ENCODE measurements around the gene TGFBR2. TPM values are rescaled to one million over a fixed set of nuclear protein-coding genes. Genes with fewer than 3 reads are reported as not detected.
A peak's percentile ranks its signal among the peaks of the same experiment; 100 is the strongest.

TGFBR2 gene
- total and polyA plus RNA-seq, 3 experiments from 2014 or later, result 55.3 to 108 (median 56.3) TPM

DNA sequence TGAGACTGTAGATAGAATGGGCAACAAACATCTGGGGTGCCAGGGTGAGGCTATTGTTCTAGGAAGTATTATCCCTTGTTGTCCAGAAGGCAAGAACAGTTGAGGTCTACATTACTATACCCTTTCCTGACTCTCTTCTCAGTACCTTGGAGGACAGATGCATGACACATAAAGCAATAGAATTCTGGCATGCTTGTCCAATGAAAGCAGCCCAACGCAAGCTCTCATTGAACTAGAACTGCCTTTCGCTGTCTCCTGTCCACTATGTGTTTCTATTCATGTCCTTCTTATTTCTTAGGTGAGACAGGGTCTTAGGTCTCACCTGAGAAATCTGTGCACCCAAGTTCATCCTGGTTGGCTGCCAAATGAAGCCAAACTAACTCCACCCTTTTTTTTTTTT, 68.6 kb downstream of the TGFBR2 start:
- peak overlapping the region in 1 of 7 donors; percentile 0 for H3K4me3 Mint-ChIP-seq
- Histone ChIP-seq H3K4me3 (ENCODE audit: low read length) (no peak overlapping the region), H3K4me1 (ENCODE audit: insufficient read depth, low read length) (peaks cover 60% of the 10 kb centered on the region)

DNA sequence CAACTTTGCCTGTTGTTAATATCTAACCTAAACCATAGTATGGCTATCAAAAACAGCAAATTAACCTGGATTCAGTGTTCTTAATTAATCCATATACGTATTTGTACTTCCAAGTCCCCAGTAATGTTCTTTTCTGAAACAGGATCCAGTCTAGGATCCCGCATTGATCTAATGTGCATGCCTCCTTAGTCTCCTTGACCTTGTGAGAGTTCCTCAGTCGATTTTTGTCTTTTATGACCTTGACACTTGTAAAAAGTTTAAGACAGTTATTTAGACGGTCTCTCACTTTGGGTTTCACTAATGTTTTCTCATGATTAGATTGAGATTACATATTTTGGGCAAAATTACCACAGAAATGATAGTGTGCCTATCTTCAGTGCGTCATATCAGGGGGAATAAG, 69.4 kb downstream of the TGFBR2 start:
- H3K4me1 ChIP-seq (ENCODE audit: insufficient read depth, low read length), result peaks cover 58% of the 10 kb centered on the region
- no peak overlapping the region for H3K27ac ChIP-seq (ENCODE audit: low read depth, low read length)
- Mint-ChIP-seq H3K27me3 (no peaks in the 10 kb centered on the region), H3K27ac (peak overlapping the region in 3 of 8 donors; percentile 40 to 68 (median 62)), H3K4me1 (peaks cover 81 to 96% (median 93%) of the 10 kb centered on the region in 3 donors), H3K4me3 (no peak overlapping the region), H3K36me3 (peaks cover 43 to 98% (median 68%) of the 10 kb centered on the region in 3 donors), H3K9me3 (no peaks in the 10 kb centered on the region)
- no peak for DNase-seq
- H3K9me3 ChIP-seq (ENCODE audit: low read length), result no peaks in the 10 kb centered on the region
- H3K36me3 ChIP-seq (ENCODE audit: insufficient read depth, low read length), result peaks cover 47% of the 10 kb centered on the region
- CTCF ChIA-PET, result no interaction called here
- H3K27me3 ChIP-seq (ENCODE audit: insufficient read depth, low read length, poor library complexity, severe bottlenecking), result no peaks in the 10 kb centered on the region
- POLR2A ChIA-PET, result no interaction called here
- H3K4me3 ChIP-seq (ENCODE audit: low read length), result no peak overlapping the region

More for the DNA sequence above, 68.6 kb downstream of the TGFBR2 start:
- POLR2A ChIA-PET, result no interaction called here
- Histone ChIP-seq H3K36me3 (ENCODE audit: insufficient read depth, low read length) (peaks cover 54% of the 10 kb centered on the region), H3K27ac (ENCODE audit: low read depth, low read length) (no peak overlapping the region), H3K27me3 (ENCODE audit: insufficient read depth, low read length, poor library complexity, severe bottlenecking) (no peaks in the 10 kb centered on the region), H3K9me3 (ENCODE audit: low read length) (no peaks in the 10 kb centered on the region)
- Mint-ChIP-seq H3K27me3 (no peaks in the 10 kb centered on the region), H3K4me1 (peaks cover 77 to 96% (median 93%) of the 10 kb centered on the region in 3 donors), H3K27ac (peak overlapping the region; percentile 4 to 79 (median 49)), H3K9me3 (no peaks in the 10 kb centered on the region), H3K36me3 (peaks cover 45 to 99% (median 70%) of the 10 kb centered on the region in 3 donors)
- CTCF ChIA-PET, result no interaction called here
- DNase-seq, result no peak

DNA sequence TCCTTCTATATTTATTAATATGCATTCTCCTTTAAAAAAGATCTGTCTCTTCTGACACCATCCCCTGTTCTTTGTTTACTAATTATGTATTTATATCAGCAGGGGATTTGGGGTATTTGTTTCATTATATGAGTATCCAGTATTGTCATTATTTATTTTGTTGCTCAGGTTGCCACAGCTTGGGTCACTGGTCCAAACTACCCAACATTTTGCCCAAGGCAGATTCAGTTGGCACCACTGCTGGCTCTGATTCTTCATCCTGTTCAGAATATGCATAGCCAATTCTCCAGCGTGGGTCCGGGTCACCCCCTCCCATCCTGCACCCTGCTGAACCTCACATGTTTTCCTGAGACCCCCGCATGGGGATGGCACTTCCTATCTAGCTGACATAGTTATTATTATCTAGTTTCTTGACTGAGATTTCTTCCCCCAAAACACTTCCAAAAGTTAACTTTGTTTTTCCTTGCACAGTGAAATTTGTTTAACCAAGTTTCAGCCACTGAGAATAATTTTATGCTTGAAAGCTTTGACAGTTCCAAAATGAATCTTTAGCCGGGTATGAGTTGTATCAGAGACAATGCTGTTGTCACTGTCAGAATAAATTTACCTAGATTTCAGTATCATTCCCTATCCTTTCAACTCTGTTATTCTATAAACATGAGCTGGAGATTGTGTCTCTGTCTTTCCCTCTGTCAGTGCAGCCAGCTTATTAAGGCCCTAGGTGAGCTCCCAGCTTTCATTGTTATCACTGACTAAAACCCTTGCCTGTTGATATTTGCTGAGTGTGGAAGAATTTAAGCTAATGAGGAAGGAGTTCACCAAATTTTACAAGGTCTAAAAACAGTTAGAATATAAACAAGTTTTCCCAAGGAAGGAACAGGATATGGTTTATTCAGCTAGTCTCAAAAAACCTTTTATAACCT, 70.3 kb downstream of the TGFBR2 start:
- no peak overlapping the region for H3K27ac ChIP-seq (ENCODE audit: low read depth, low read length)
- peaks cover 37 to 98% (median 62%) of the 10 kb centered on the region in 3 donors for H3K36me3 Mint-ChIP-seq
- ChIA-PET CTCF (interaction anchor here (1.1 to 2.5 kb wide), 5 partner anchors 15 to 322 kb away, joined by 3 to 6 read pairs (median 3); no protein-coding TSS in a partner anchor), POLR2A (no interaction called here)
- no peak overlapping the region for H3K4me3 ChIP-seq (ENCODE audit: low read length)
- H3K27me3 Mint-ChIP-seq, result no peaks in the 10 kb centered on the region
- peak overlapping the region in 1 of 7 donors; percentile 11 for H3K4me3 Mint-ChIP-seq
- no peaks in the 10 kb centered on the region for H3K9me3 ChIP-seq (ENCODE audit: low read length)
- DNase-seq, result no peak
- H3K36me3 ChIP-seq (ENCODE audit: insufficient read depth, low read length), result peaks cover 44% of the 10 kb centered on the region
- peaks cover 66% of the 10 kb centered on the region for H3K4me1 ChIP-seq (ENCODE audit: insufficient read depth, low read length)
- H3K9me3 Mint-ChIP-seq, result peaks cover 0 to 1% (median 0%) of the 10 kb centered on the region in 5 donors
- H3K27me3 ChIP-seq (ENCODE audit: insufficient read depth, low read length, poor library complexity, severe bottlenecking), result no peaks in the 10 kb centered on the region
- H3K27ac Mint-ChIP-seq, result peak overlapping the region in 7 of 8 donors; percentile 7 to 79 (median 42)
- peaks cover 82 to 96% (median 93%) of the 10 kb centered on the region in 3 donors for H3K4me1 Mint-ChIP-seq

DNA sequence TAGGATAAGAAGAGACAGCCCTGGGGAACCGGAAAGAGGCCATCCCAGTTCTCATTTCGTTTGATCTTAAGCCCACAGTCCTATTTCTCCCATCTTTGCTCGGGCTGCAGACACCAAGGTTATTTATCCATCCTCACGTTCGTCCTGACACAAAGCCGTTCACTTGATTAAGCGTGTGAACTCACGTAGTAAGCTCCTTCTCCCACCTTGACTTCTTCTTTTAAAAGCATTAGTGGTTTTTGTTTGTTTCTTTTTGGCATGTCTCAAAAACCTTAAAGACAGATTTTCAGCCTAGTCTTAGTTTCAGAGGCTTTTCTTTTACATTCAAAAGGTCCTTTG, 70.9 kb downstream of the TGFBR2 start:
- POLR2A ChIA-PET, result no interaction called here
- H3K9me3 Mint-ChIP-seq, result peaks cover 0 to 1% (median 0%) of the 10 kb centered on the region in 5 donors
- H3K27ac ChIP-seq (ENCODE audit: low read depth, low read length), result no peak overlapping the region
- H3K4me1 Mint-ChIP-seq, result peaks cover 84 to 96% (median 93%) of the 10 kb centered on the region in 3 donors
- no peaks in the 10 kb centered on the region for H3K27me3 Mint-ChIP-seq
- H3K4me3 Mint-ChIP-seq, result peak overlapping the region in 1 of 7 donors; percentile 37
- H3K9me3 ChIP-seq (ENCODE audit: low read length), result no peaks in the 10 kb centered on the region
- CTCF ChIA-PET, result interaction anchor here (1.1 to 2.5 kb wide), 5 partner anchors 14 to 323 kb away, joined by 3 to 6 read pairs (median 3); no protein-coding TSS in a partner anchor
- H3K27me3 ChIP-seq (ENCODE audit: insufficient read depth, low read length, poor library complexity, severe bottlenecking), result no peaks in the 10 kb centered on the region
- peaks cover 69% of the 10 kb centered on the region for H3K4me1 ChIP-seq (ENCODE audit: insufficient read depth, low read length)
- H3K4me3 ChIP-seq (ENCODE audit: low read length), result no peak overlapping the region
- no peak for DNase-seq
- peaks cover 30 to 98% (median 63%) of the 10 kb centered on the region in 3 donors for H3K36me3 Mint-ChIP-seq
- peak overlapping the region in 5 of 8 donors; percentile 15 to 79 (median 64) for H3K27ac Mint-ChIP-seq
- peaks cover 37% of the 10 kb centered on the region for H3K36me3 ChIP-seq (ENCODE audit: insufficient read depth, low read length)

DNA sequence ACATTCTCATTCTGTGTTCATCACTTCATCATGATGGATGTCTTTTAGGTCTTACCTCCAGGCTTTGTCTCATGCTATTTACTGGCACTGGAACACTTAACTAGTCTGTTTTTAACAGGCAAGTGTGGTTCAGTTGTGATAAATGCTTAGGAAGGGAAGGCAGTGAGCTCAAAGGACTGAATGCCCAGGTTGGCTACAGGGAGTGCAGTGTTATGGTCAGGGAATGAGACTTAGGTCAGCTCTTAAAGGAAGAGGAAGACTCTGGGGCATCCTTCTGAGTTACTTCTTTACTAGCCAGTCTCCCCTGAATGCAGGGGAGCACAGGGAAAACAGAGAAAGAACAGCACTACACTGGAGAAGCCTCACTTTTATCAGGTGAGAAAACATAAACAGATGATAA, 72.6 kb downstream of the TGFBR2 start:
- Mint-ChIP-seq H3K27ac (peak overlapping the region; percentile 1 to 84 (median 73)), H3K36me3 (peaks cover 25 to 97% (median 57%) of the 10 kb centered on the region in 3 donors), H3K9me3 (peaks cover 0 to 1% (median 0%) of the 10 kb centered on the region in 5 donors), H3K4me3 (peak overlapping the region in 3 of 7 donors; percentile 6 to 11 (median 9)), H3K27me3 (no peaks in the 10 kb centered on the region), H3K4me1 (peaks cover 80 to 94% (median 93%) of the 10 kb centered on the region in 3 donors)
- Histone ChIP-seq H3K9me3 (ENCODE audit: low read length) (no peaks in the 10 kb centered on the region), H3K27me3 (ENCODE audit: insufficient read depth, low read length, poor library complexity, severe bottlenecking) (no peaks in the 10 kb centered on the region), H3K4me1 (ENCODE audit: insufficient read depth, low read length) (peaks cover 71% of the 10 kb centered on the region), H3K27ac (ENCODE audit: low read depth, low read length) (no peak overlapping the region), H3K4me3 (ENCODE audit: low read length) (no peak overlapping the region), H3K36me3 (ENCODE audit: insufficient read depth, low read length) (peaks cover 33% of the 10 kb centered on the region)
- CTCF ChIA-PET, result interaction anchor here (0.7 to 1.7 kb wide), 4 partner anchors 15 to 64 kb away, joined by 3 to 4 read pairs (median 4); no protein-coding TSS in a partner anchor
- DNase-seq, result no peak
- POLR2A ChIA-PET, result interaction anchor here (0.5 kb wide), 1 partner anchor 18 kb away, joined by 5 read pairs; no protein-coding TSS in a partner anchor

DNA sequence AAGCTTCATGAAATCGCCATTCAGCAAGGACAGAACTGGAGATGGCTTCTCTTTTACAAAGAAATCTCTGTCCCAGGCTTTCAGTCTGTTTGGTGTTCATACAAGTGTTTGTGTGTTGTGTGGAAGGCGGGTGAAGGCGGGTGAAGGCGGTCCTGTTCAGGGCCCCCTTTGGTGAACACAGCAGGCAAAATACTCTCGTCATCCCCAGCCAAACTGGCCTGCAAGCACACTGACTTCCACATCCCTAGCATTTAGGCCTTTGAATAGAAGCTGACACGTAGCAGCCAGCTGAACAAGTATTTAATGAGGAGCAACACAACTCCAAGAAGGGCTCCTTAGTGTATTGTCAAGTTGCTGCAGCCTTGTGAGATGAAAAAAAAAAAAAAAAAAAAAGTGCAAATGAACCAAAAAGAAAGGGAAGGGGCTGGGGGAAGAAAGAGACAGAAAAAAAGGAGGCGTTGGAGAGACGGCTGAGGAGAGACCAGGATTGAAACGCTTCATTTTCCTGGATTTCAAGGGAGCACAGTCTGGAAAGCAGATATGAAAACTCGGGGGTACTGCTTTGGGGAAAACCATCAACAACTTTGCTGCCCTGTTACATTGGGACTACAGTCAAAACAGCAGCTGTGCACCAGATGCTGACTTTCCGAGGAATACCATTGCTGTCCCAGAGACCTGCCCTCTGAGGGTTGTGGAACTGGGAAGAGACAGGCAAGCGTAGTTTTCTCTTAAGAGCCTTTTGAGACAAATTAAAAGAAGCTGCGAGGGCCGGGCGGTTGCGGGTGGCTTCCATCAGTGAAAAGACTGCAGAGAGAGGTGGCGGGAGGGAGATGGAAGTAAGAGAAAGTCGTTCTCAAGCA, 74.6 kb downstream of the TGFBR2 start:
- DNase-seq, result peak in 1 of 5 donors; percentile 37
- H3K4me3 ChIP-seq (ENCODE audit: low read length), result no peak overlapping the region
- no peaks in the 10 kb centered on the region for H3K9me3 ChIP-seq (ENCODE audit: low read length)
- peaks cover 79 to 94% (median 94%) of the 10 kb centered on the region in 3 donors for H3K4me1 Mint-ChIP-seq
- H3K4me3 Mint-ChIP-seq, result peak overlapping the region in 4 of 7 donors; percentile 38 to 80 (median 60)
- H3K27me3 Mint-ChIP-seq, result no peaks in the 10 kb centered on the region
- peaks cover 0 to 1% (median 0%) of the 10 kb centered on the region in 5 donors for H3K9me3 Mint-ChIP-seq
- no peak overlapping the region for H3K27ac ChIP-seq (ENCODE audit: low read depth, low read length)
- no peaks in the 10 kb centered on the region for H3K27me3 ChIP-seq (ENCODE audit: insufficient read depth, low read length, poor library complexity, severe bottlenecking)
- CTCF ChIA-PET, result no interaction called here
- peaks cover 26 to 95% (median 44%) of the 10 kb centered on the region in 3 donors for H3K36me3 Mint-ChIP-seq
- POLR2A ChIA-PET, result interaction anchor here (0.5 to 0.6 kb wide), 3 partner anchors 37 to 61 kb away, joined by 3 to 5 read pairs (median 3); no protein-coding TSS in a partner anchor
- H3K27ac Mint-ChIP-seq, result peak overlapping the region; percentile 51 to 91 (median 74)
- peaks cover 84% of the 10 kb centered on the region for H3K4me1 ChIP-seq (ENCODE audit: insufficient read depth, low read length)
- peaks cover 24% of the 10 kb centered on the region for H3K36me3 ChIP-seq (ENCODE audit: insufficient read depth, low read length)

DNA sequence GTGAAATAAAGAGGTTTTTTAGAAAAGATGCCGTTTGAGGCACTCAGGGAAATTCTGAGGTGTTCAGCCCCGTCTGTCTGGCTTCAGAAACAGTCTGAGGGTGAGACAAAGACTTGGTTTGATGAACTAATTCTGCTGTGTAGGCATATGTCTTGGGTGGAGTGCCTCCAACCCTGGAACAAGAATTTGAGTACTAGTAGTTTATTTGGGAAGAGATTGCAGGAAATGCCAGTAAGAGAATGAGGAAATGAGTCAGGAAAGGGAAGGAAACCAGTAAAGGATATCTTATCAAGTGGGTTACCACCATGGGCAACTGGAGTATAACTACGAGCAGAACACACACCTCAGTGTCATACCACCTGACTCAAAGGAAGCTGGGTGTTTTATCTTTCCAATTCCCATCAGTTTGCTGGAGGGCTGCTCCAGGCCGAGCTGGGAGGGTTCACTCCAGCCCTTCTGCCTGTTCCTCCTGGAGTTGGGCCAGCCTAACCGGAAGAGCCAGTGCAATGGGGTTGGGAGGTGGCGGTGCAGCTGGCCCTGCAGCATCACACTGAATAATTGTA, 75.3 kb downstream of the TGFBR2 start:
- Histone ChIP-seq H3K4me1 (ENCODE audit: insufficient read depth, low read length) (peaks cover 86% of the 10 kb centered on the region), H3K27me3 (ENCODE audit: insufficient read depth, low read length, poor library complexity, severe bottlenecking) (no peaks in the 10 kb centered on the region), H3K9me3 (ENCODE audit: low read length) (no peaks in the 10 kb centered on the region), H3K36me3 (ENCODE audit: insufficient read depth, low read length) (peaks cover 24% of the 10 kb centered on the region), H3K27ac (ENCODE audit: low read depth, low read length) (no peak overlapping the region), H3K4me3 (ENCODE audit: low read length) (no peak overlapping the region)
- H3K27me3 Mint-ChIP-seq, result no peaks in the 10 kb centered on the region
- H3K36me3 Mint-ChIP-seq, result peaks cover 22 to 95% (median 41%) of the 10 kb centered on the region in 3 donors
- H3K4me1 Mint-ChIP-seq, result peaks cover 81 to 94% (median 94%) of the 10 kb centered on the region in 3 donors
- H3K4me3 Mint-ChIP-seq, result peak overlapping the region in 5 of 7 donors; percentile 10 to 44 (median 32)
- CTCF ChIA-PET, result interaction anchor here (0.8 to 1.2 kb wide), 3 partner anchors 11 to 34 kb away, joined by 3 to 4 read pairs (median 4); no protein-coding TSS in a partner anchor
- POLR2A ChIA-PET, result no interaction called here
- no peak for DNase-seq
- H3K27ac Mint-ChIP-seq, result peak overlapping the region; percentile 15 to 91 (median 72)
- H3K9me3 Mint-ChIP-seq, result peaks cover 0 to 1% (median 0%) of the 10 kb centered on the region in 5 donors

Measured in CD8-positive, alpha-beta memory T cell (primary cell).